ENCODE data around the gene SRM. TPM values are rescaled to one million over a fixed set of nuclear protein-coding genes. Genes with fewer than 3 reads are reported as not detected.
"Not testable (repeated sequence)": the region's sequence is repeated elsewhere in the genome, so short reads cannot be mapped to it uniquely, and the experiment has no call there.

SRM gene
- total RNA-seq, 3 donors from 2014 or later, result 14.0 to 46.3 (median 34.3) TPM

DNA sequence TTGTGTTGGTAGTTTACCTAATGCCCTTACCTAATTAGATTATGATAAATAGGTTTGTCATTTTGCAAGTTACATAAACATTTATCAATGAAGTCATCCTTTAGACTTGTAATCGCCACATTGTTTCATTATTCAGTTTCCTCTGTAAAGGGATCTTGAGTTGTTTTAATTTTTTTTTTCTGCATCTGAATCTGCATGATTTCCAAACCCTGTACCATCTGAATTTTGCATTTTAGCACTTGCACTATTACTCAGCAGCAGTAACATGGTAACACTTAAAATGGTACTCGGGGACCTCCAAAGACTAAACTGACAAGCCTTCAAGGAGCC, 35.0 kb downstream of the SRM start:
- Histone ChIP-seq H3K4me1 (ENCODE audit: low read depth) (no peaks in the 10 kb centered on the region), H3K4me3 (no peak overlapping the region), H3K36me3 (ENCODE audit: low read depth) (peaks cover 14% of the 10 kb centered on the region), H3K9me3 (no peaks in the 10 kb centered on the region)
- ATAC-seq, result no peak
- intact Hi-C loops (cut with DNase I, micrococcal nuclease), result no loop called here
- TF ChIP-seq, protein P1, sequence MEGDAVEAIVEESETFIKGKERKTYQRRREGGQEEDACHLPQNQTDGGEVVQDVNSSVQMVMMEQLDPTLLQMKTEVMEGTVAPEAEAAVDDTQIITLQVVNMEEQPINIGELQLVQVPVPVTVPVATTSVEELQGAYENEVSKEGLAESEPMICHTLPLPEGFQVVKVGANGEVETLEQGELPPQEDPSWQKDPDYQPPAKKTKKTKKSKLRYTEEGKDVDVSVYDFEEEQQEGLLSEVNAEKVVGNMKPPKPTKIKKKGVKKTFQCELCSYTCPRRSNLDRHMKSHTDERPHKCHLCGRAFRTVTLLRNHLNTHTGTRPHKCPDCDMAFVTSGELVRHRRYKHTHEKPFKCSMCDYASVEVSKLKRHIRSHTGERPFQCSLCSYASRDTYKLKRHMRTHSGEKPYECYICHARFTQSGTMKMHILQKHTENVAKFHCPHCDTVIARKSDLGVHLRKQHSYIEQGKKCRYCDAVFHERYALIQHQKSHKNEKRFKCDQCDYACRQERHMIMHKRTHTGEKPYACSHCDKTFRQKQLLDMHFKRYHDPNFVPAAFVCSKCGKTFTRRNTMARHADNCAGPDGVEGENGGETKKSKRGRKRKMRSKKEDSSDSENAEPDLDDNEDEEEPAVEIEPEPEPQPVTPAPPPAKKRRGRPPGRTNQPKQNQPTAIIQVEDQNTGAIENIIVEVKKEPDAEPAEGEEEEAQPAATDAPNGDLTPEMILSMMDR (IDR thresholded peaks at IDR 0.05), result no peak
- DNase-seq, result no peak

DNA sequence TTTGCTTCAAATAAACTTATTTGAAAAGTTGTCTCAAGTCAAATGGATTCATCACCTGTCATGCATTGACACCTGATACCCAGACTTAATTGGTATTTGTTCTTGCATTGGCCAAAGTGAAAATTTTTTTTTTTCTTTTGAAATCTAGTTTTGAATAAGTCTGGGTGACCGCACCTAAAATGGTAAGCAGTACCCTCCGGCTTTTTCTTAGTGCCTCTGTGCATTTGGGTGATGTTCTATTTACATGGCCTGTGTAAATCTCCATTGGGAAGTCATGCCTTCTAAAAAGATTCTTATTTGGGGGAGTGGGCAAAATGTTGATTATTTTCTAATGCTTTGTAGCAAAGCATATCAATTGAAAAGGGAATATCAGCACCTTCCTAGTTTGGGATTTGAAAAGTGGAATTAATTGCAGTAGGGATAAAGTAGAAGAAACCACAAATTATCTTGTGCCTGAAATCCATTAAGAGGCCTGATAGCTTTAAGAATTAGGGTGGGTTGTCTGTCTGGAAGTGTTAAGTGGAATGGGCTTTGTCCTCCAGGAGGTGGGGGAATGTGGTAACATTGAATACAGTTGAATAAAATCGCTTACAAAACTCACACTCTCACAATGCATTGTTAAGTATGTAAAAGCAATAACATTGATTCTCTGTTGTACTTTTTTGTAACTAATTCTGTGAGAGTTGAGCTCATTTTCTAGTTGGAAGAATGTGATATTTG, 35.5 kb downstream of the SRM start:
- Histone ChIP-seq H3K9me3 (no peaks in the 10 kb centered on the region), H3K36me3 (ENCODE audit: low read depth) (peaks cover 15% of the 10 kb centered on the region), H3K4me1 (ENCODE audit: low read depth) (no peaks in the 10 kb centered on the region), H3K4me3 (no peak overlapping the region)
- ATAC-seq, result no peak
- no peak for DNase-seq
- intact Hi-C loops (cut with DNase I, micrococcal nuclease), result no loop called here
- TF ChIP-seq, protein P1 (IDR thresholded peaks at IDR 0.05), result no peak

DNA sequence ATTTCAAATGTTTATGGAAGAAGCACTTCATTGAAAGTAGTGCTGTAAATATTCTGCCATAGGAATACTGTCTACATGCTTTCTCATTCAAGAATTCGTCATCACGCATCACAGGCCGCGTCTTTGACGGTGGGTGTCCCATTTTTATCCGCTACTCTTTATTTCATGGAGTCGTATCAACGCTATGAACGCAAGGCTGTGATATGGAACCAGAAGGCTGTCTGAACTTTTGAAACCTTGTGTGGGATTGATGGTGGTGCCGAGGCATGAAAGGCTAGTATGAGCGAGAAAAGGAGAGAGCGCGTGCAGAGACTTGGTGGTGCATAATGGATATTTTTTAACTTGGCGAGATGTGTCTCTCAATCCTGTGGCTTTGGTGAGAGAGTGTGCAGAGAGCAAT, 36.6 kb downstream of the SRM start:
- intact Hi-C loops (cut with DNase I, micrococcal nuclease), result no loop called here
- Histone ChIP-seq H3K9me3 (no peaks in the 10 kb centered on the region), H3K4me1 (ENCODE audit: low read depth) (no peaks in the 10 kb centered on the region), H3K4me3 (no peak overlapping the region), H3K36me3 (ENCODE audit: low read depth) (peaks cover 16% of the 10 kb centered on the region)
- no peak for DNase-seq
- ATAC-seq, result no peak
- TF ChIP-seq, protein P1 (IDR thresholded peaks at IDR 0.05), result no peak

DNA sequence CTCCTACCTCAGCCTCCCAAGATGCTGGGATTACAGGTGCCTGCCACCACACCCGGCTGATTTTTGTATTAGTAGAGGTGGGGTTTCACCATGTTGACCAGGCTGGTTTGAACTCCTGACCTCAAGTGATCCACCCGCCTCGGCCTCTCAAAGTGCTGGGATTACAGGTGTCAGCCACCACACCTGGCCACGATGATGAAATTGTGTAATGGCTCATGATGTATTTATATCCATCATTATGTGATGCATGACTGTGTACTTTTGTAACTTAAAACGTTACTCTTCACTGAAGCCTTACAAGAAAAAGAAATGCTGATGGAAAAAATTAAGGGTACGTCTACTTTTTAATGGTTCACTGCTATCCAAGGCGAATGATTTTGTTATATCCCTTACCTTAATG, 39.8 kb downstream of the SRM start:
- peaks cover 9% of the 10 kb centered on the region for H3K4me1 ChIP-seq (ENCODE audit: low read depth)
- no peaks in the 10 kb centered on the region for H3K9me3 ChIP-seq
- TF ChIP-seq, protein P1 (IDR thresholded peaks at IDR 0.05), result no peak
- DNase-seq (no peak), ATAC-seq (no peak)
- intact Hi-C loops (cut with DNase I, micrococcal nuclease), result no loop called here
- peaks cover 30% of the 10 kb centered on the region for H3K36me3 ChIP-seq (ENCODE audit: low read depth)
- H3K4me3 ChIP-seq, result no peak overlapping the region

DNA sequence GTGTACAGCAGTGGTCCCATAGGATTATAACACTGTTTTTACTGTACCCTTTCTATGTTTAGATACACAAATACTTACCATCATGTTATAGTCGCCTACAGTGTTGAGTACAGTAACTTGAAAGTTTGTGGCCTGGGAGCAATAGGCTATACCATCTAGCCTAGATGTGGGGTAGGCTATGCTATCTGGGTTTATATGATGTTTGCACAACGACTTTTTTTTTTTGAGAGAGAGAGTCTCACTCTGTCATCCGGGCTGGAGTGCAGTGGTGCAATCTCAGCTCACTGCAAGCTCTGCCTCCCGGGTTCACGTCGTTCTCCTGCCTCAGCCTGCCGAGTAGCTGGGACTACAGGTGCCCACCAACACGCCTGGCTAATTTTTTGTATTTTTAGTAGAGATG, 40.5 kb downstream of the SRM start:
- Histone ChIP-seq H3K36me3 (ENCODE audit: low read depth) (peaks cover 30% of the 10 kb centered on the region), H3K4me1 (ENCODE audit: low read depth) (peaks cover 13% of the 10 kb centered on the region)
- H3K4me3 ChIP-seq; DNase-seq; H3K9me3 ChIP-seq; intact Hi-C loops (cut with DNase I, micrococcal nuclease): not testable (repeated sequence)
- peak; percentile 32 for ATAC-seq

GRCh38 chr1:11013160-11013531, 46.7 kb downstream of the SRM start:
- H3K4me1 ChIP-seq (ENCODE audit: low read depth), result peaks cover 35% of the 10 kb centered on the region
- intact Hi-C loops (cut with DNase I, micrococcal nuclease), result no loop called here
- H3K36me3 ChIP-seq (ENCODE audit: low read depth), result peaks cover 14% of the 10 kb centered on the region
- DNase-seq (no peak), ATAC-seq (peak; percentile 69)
- H3K9me3 ChIP-seq, result no peaks in the 10 kb centered on the region
- peak overlapping the region; percentile 95 for H3K4me3 ChIP-seq
- TF ChIP-seq, protein P1 (IDR thresholded peaks at IDR 0.05), result no peak
